HG03045 (cell line): ENCODE results near the gene F8.
A peak's percentile ranks its signal among the peaks of the same experiment; 100 is the strongest.
"Not testable (repeated sequence)": the region's sequence is repeated elsewhere in the genome, so short reads cannot be mapped to it uniquely, and the experiment has no call there.

ENCODE experiments used
- ATAC-seq: cut with Tn5 transposase; IDR thresholded peaks from one replicate; pipeline ENCODE4 v1.9.1; 2021; ENCODE audit warnings: mild to moderate bottlenecking, moderate library complexity; ENCODE audit not compliant: unreplicated experiment

The F8 gene

DNA sequence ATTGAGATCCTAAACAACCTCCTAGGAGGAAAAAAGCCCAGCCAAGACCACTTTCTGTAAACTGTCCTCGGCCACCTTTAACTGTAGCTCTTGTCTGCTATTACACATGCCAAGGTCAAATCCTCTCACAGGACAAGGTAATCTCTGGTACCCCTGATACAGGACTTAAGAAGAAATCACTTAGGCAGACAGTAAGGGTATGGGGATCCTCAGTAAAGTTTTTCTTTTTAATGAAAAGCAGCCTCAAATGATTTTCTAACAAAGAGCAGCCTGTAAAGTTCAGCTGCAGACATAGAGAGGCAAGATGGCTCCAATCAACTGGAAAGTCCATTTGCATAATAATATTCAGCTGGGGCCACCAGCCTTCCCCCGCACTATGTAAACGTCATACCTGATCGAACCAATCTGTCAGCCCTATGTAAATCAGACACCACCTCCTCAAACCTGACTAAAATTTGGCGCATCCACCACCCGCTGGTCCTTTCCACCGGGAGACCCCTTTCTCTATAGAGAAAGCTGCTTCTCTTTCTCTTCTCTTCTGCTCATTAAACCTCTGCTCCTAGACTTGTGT, 202.7 kb downstream of the F8 start:
- no peak for ATAC-seq

DNA sequence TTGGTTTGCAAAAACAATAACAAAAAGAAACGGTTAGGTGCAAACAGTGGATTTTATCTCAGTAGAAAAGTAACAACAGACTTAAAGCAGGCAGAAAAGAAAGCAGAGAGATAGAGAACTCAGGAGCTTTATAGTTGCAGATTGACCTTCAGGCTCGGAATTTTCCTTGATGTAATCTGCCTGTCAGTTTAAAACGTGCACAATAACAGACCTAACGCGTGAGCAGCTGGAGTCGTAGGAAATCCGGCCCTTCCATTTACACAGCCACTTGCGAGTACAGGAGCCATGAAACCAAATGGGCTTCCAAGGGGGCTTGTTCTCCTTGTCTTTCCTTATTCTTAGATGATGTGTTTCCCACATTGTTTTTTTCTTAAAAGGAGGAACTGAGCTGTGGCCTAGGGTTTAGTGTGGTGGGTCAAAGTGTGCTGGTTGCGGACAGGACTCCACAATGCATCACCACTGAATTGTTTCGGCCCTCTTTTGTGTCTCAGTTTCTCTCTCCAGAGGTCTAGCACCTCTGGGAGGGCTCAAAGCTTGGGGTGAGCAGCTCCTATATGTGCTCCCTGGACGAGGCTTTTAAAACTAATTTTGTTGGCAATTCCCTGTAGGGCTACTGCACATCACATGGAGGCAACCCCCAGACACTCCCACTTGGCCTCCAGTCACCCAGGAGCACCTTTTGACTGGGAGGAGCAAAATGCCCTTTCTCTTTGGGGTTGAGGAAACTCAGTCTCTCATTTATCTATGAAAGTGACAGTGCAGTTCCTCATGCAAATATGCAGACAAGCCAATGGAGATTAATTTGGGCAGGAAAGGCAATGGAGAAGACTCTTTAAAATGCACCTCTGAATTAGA, 203.4 kb downstream of the F8 start:
- no peak for ATAC-seq

DNA sequence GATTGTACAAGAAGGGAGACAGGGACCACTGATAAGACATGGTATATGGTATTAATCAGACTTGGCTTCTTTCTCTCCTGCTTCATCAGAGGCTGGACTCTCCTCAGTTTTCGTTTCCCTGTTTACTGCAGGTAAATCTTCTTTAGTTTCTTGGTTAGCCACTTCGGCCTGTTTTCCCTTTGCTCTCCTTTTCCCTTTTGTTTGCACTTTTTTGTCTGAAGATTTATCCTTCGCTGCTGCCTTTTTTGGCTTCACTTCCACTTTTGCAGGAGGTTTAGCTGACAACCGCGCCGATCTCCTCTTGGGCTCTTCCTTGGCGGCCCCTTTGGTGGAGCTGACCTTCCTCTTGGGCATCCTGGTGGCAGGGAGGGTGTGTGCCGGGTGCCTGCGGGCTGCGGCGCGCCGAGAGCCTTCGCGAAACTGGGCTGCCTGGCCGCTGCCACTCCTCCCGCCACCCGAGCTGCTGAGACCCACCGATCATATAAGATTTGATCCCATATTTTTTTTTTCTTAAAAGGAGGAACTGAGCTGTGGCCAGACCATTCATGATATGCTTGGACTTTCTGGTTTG, 205.4 kb downstream of the F8 start:
- not testable (repeated sequence) for ATAC-seq

DNA sequence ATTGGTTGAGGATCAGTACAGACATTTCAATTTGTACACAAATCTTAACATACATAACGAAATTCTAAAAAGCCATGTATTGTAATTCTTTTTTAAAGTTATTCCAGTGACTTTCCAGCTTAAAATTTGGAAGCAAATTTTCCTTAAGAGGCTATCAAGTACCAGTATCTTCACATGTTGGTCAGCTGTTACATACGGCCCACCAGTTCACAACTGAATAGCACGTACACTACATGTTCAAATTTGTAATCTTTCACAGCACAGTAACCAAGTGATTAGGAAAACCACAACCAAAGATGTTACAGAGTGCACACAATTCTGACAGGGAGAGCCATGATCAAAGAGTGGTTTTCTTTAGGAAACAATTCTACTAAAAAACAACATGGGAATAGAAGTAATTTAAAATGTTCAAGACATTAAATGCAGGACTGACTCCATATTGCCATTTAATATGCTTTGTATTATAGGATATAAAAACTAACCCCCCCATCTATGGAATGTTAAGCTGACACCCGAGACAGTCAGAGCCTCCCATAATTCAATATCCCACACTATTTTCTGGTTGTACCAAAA, 206.1 kb downstream of the F8 start:
- not testable (repeated sequence) for ATAC-seq

DNA sequence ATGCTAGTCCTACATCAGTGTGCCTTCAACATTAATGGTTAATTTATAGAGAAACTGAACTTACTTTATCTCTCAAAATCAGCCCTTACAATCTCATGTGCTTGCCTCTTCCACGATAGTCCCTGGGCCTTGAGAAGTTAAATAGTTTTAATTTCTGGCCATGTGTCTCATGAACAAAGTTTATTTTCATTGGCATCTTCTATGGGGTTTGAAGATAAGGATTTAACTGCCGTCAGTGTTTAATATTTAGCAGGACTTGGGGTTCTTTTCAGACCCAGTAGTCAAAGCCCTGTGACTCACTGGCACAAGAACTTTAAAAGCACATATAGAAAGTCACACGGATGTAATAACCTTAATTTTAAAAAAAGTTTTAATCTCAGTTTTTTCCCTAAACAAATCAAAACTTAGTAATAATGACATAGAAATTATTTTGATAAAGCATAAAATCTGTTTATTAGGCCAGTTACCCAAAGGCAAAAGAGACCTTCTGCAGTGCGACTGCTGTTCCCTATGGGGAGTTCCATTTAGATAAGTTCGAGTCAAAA, 207.2 kb downstream of the F8 start:
- ATAC-seq: no peak

DNA sequence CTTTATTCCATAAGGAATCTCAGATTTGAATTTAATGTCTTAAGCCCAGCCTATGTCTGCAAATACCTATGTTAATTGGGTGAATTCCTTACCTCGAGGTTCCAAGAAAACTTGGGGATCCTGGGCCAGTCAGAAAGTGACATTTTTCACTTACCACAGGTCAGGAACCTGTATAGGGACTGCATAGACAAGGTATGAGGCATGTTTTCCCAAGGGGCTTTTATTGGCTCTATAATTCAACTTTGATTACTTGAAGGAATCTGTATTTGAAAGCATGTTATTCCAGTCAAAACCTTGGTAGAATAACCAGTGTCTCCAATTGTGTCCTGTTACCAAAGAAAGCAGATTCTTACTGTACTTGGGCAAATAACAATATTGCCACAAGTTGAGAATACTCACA, 208.7 kb downstream of the F8 start:
- ATAC-seq: no peak

DNA sequence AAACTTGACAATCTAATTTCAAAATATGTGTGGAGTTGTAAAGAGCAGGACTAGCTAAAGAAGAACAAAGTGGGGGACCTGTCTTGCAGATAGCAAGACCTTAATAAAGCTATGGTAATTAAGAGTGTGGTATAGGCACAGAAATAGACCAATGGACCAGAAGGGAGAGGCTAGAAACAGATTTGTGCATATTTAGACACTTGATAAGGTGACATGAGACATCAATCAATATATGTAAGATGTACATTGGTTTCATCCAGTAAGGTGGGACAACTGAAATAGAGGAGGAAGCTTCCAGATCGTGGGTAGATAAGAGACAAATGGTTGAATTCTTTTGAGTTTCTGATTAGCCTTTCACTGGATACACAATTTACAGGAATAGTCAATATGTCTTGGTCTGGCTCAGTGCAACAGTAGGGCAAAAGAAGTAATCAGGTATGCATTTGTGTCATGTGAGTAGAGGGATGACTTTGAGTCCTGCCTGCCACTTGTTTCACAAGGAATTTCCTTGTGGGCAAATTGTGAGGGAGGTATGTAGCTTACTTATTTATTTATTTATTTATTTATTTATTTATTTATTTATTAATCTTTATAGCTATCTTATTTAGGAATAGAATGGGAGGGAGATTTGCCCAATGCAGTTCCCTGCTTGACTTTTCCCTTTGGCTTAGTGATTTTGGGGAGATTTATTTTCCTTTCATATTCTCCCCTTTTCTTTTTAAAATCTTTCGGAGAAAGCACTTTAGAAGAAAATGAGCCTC, 210.0 kb downstream of the F8 start:
- no peak for ATAC-seq

DNA sequence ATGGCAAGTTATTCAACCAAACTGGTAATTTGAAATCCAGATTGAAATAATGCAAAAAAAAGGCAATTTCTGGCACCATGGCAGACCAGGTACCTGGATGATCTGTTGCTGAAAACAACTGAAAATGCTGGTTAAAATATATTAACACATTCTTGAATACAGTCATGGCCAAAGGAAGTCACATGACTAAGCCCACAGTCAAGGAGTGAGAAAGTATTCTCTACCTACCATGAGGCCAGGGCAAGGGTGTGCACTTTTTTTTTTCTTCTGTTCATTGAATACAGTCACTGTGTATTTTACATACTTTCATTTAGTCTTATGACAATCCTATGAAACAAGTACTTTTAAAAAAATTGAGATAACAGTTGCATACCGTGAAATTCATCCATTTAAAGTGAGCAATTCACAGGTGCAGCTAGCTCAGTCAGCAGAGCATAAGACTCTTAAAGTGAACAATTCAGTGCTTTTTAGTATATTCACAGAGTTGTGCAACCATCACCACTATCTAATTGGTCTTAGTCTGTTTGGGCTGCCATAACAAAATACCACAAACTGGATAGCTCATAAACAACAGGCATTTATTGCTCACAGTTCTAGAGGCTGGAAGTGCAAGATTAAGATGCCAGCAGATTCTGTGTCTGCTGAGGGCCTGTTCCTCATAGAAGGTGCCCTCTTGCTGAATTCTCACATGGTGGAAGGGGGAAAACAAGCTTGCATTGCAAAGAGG, 212.4 kb downstream of the F8 start:
- ATAC-seq: no peak

DNA sequence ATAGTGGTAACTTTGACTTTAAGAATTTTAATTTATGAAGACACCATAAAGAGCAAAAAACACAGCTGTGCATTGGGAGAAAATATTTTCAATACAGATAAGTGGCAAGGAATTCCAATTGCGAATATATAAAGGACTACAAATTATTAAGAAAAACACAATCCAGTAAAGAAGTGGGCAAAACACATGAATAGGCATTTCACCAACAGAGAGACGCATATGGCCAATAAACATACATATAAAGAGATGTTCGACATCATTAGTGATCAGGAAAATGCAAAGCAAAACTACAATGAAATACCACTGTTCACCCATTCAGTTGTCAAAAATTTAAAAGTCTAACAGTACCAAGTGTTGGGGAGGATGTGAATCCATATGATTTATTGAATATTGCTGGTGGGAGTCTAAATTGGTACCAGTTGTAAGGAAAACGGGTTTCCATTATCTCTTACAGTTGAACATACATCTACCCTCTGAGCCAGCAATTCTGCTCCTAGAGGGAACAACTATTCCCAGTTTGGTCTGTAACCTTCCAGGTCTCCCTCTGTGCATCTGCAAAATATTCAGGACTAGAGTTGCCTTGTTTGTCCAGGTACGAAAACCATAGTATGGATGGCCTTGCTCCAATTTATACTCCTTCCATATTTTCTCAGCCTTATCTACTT, 215.6 kb downstream of the F8 start:
- ATAC-seq: no peak

DNA sequence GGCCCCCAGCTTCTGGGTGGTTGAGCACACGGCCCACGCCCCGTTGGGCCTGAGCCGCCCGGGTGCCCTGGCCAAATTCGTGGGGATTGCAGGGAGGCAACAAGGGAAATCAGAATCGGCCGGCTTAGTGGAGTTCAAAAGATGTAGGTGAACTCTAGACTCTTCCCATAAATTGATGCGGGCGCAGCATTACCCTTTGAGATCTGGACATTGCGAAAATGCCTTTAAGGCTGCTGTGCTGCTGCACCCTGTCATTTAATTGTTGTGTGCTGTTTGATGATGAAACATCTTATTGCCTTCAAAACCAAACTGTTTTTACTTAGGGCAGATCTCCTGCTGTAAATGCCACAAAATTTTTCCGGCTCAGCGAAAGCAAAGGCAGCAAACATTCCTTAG, 216.8 kb downstream of the F8 start:
- ATAC-seq: no peak

DNA sequence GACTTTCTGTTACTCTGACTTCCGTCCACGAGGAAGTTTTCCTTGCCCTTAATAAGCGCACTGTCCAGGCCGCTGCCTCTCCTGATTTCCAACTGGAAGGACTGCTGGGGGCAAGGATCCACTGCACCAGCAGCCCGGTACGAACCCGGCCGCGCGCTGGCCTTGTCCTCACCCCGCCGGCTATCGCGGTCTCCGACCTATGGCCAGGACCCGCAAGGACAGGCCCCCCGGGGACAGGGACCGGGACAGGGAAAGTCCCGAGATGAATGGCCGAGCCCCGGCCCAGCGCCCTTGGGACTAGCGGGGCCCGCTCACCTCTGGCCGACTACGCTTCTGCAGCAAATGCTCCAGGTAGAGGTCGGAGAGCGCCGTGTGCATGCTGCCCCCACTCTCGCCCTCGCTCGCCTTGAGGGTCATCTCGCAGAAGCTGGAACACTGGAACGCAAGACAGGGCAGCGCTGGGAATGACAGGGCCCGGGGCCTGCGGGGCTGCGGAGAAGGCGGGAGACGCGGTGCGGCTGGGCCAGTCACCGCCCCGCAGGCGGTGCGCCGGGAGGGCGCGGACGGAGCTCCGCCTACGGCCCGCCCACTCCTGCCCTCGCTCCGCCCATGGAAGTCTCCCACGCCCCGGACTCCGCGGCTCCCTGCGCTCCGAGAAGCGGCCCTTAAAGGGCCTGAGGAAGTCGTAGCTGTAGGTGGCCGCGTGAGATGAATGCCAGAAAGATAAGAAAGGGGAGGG, 217.4 kb downstream of the F8 start, which contains the start of gene MPP1:
Gene MPP1, minus strand, starts transcription at position 529 of the 739 bp plus-strand sequence. Its CDS starts 112 bp downstream, at position 417.
- ATAC-seq: peak; percentile 97

DNA sequence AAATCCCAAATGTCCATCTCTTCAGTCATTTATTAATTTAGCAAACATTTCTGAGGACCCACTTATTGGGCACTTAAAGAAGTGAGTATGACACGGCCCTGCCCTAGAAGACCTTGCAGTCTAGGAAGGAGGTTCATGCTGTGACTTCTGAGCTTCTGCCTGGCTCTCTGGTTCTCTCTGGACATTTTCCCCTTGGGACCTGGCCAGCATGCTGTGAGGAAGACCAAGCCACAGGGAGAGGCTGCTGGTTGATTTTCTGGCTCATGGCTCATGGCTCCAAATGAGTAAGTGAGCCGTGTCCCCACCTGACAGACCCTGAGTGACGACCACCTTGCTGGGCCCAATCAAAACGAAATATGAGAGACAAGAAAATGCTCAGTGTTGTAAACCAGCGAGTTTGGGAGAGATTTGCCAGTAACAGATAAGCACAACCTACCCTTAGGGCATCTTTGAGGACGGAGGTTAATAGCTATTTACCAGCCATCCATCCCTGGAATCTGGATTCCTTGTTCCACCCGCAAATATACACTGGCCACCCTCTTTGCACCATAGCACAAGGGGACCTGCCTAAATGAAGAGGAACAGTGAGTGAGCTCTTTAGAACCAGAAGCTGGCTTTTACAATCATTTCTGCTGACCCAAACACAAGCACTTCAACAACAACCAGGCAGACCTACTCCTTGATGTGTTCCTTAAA, 218.1 kb downstream of the F8 start:
- ATAC-seq: no peak

DNA sequence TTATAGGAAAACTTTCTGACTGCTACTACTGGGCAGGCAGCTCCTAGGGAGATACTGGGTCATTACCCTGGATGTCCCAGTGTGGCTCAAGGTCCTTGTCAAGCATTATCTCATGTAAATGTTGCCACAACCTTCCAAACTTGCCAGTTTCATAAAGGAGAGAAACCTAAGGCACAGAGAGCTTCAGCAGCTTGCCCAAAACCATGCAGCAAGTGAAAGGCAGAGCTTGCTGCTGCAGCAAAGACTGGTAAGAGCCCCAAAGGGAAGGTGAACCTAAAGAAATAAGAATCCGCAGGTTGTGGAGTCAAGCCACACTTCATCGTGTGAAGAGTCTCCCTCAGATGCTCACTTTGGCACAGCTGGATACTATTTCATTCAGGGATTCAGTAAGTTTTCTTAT, 219.6 kb downstream of the F8 start:
- no peak for ATAC-seq

DNA sequence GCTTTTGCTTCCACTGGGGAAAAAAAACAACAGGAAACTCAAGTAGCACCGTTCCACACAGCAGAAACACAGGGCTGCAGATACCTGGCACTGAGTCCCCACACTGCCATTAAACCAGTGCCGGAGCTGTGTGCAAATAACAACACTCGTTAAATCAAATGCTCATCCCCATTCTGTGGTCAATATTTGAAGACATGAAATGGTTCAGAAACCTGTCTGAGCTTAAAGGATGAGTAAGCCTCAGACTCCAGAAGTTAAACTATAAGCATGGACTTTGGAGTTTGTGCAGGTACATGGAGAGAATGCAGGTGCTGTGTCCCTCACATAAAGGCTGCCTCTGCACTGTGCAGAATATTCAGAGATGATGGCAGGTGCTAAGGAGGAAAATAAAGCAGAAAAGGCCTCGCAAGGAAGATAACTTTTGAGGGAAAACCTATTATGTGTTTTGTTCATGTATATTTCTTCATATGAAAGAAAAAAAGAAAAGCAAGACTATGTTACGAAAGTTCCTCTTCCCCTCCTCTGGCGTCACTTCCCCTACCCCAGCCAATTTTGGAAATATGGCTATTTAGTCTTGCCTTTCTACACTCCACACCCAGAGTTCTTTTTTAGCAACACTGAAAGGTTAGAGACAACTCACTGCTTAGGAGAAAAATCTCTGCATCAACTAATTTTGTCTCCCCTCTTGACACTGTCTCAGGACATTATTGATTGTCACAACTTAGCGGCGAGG, 221.9 kb downstream of the F8 start:
- ATAC-seq: no peak

DNA sequence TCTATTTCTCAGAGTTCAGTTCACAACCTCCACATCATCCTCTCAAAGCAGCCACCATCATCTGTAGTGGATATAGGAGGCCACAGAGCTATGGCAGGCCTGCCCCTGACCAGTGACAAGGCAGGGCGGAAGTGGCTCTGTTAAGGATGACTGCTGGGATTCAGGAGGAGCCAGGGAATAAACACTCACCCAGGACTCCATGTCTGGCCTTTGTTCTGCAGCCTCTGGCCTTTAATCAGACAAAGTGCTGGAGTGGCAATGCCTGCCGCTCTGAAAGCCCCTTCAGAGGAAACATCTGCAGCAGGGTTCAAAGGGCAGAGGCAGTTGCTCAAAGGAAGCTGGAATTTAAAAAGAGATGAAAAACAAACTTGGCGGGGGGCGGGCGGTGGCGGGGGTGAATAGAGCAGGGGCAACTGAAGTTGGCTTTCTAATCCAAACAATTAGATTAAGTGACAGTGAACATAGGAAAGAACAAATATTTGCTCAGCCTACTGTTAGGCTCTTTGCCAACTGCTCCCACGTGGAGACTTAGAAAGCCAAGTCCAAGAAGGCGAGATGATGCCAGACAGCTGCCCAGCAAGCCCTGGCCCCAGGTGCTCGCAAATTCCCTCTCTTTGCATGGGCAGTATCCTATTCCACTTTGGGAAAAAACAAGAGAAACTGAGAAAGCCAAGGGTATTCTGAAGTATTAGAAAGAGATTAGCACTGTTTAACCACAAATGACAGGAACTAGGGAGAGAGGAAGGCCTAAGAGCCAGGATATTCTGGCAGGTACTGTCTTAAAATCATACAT, 222.8 kb downstream of the F8 start:
- ATAC-seq: no peak

DNA sequence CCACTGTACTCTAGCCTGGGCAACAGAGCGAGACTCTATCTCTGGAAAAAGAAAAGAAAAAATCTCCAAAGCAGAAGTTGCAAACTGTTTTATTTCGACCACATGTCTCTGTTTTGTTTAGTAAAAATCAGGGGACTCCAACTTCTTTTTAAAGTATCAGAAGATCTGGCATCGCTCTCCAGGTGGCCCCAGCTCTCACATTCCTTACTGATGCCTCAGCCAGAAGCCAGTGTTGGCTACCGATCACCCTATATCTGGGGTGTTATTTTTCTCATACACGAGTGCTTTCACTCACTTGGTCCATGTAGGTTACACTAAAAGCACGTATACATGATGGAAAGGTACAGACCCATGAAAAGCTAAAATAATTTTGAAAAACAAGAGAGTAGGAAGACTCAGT, 225.5 kb downstream of the F8 start:
- no peak for ATAC-seq

DNA sequence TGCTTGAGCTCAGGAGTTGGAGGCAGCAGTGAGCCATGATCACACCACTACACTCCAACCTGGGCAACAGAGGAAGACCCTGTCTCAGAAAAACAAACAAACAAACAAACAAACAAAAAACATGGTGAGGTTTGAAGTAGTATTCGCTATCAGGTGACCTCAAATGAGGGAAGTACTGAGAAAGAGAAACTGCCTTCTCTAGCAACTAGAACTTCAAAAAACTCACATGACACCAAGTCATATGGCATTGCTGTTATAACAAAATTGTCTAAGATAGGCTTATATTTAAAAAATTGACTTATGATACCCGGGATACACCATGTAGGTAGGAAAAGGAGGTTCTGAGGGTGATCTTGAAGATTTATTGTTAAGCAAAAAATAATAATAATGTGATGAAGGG, 227.5 kb downstream of the F8 start:
- no peak for ATAC-seq
